K562 (cell line): ENCODE results near the gene FOXN3. TPM values are rescaled to one million over a fixed set of nuclear protein-coding genes. Genes with fewer than 3 reads are reported as not detected.

Experiments used
- ATAC-seq: fragments of 200-7000 bp; cut with Tn5 transposase; 3 replicates; pipeline ENCODE4 v1.9.1; 2020; ENCODE audit warnings: moderate library complexity
- BruUV-seq: library from RNA; stranded (reverse); fragments of 400-500 nt; replicated peaks from 2 replicates; lab custom pipeline; 2021; lab: Mats Ljungman, UMichigan
- CTCF ChIA-PET: fragments of 300-600 bp; formaldehyde crosslinking; extraction: SDS; loops from one replicate; lab custom pipeline; 2021; ENCODE audit warnings: low intra/inter-chr PET ratio; lab: Yijun Ruan, JAX
- POLR2A ChIA-PET: fragments of 300-600, 350-650 bp; sonication (Branson Sonifier 250); formaldehyde crosslinking; extraction: SDS; loops from one replicate; lab custom pipeline; 2021; ENCODE audit warnings: antibody characterized with exemption, inconsistent platforms; lab: Yijun Ruan, JAX
- DNase-seq, 4 experiments: peaks; one replicate each; pipeline versions ENCODE4 v3.0.0 to v3.0.0-alpha.2; 2011 to 2018; ENCODE audit warnings: low spot score in 3 of 4, mixed read lengths in 3 of 4; ENCODE audit errors: extremely low read depth in 1 of 4
- FAIRE-seq: peaks from 2 replicates; lab custom pipeline; 2011; peaks lifted over from hg19 to GRCh38; lab: Jason Lieb, UNC
- H2AFZ ChIP-seq: 2 replicates; pipeline ENCODE4 v1.6.0; 2011; ENCODE audit warnings: low read depth, low read length, control low read depth, inconsistent platforms
- H3K27ac ChIP-seq: fragments of 200-600 bp; 3 replicates; pipeline ENCODE4 v1.8.0; 2011; ENCODE audit warnings: low read depth, mild to moderate bottlenecking, control low read depth, inconsistent platforms, low read length, moderate library complexity, mixed read lengths; ENCODE audit errors: extremely low read depth
- H3K27me3 ChIP-seq, 2 experiments: fragments of 300-600 bp in 1 of 2; 2 replicates in 1 of 2; 3 replicates in 1 of 2; pipeline versions ENCODE4 v1.6.0 to v1.8.0; 2011; ENCODE audit warnings: inconsistent platforms in 2 of 2, low read length in 2 of 2, mild to moderate bottlenecking in 1 of 2, mixed read lengths in 1 of 2, moderate library complexity in 1 of 2; ENCODE audit not compliant: control insufficient read depth in 2 of 2, insufficient read depth in 2 of 2
- H3K36me3 ChIP-seq: fragments of 300-600 bp; 3 replicates; pipeline ENCODE4 v1.8.0; 2011; ENCODE audit warnings: mild to moderate bottlenecking, low read length, inconsistent platforms; ENCODE audit not compliant: control insufficient read depth, insufficient read depth
- H3K4me1 ChIP-seq, 2 experiments: fragments of 200-600 bp in 1 of 2; replicated peaks in 1 of 2; 2 replicates in 1 of 2; 3 replicates in 1 of 2; pipeline versions ENCODE4 v1.5.1 to v1.8.0; 2011; ENCODE audit warnings: inconsistent platforms in 2 of 2, low read length in 2 of 2, mild to moderate bottlenecking in 1 of 2, mixed read lengths in 1 of 2, moderate library complexity in 1 of 2; ENCODE audit not compliant: control insufficient read depth in 2 of 2, insufficient read depth in 2 of 2
- H3K4me2 ChIP-seq: 2 replicates; pipeline ENCODE4 v1.6.1; 2011; ENCODE audit warnings: low read length, control low read depth, inconsistent platforms, mixed read lengths; ENCODE audit not compliant: insufficient read depth
- H3K4me3 ChIP-seq: fragments of 200-600 bp; sonication (generic), shearing (Covaris generic); 2 replicates; pipeline ENCODE4 v1.5.1; 2016; ENCODE audit warnings: control low read depth, inconsistent platforms
- H3K79me2 ChIP-seq: fragments of 200-600 bp; 3 replicates; pipeline ENCODE4 v1.8.0; 2011; ENCODE audit warnings: low read length, inconsistent platforms; ENCODE audit not compliant: control insufficient read depth, insufficient read depth
- H3K9ac ChIP-seq, 2 experiments: 2 replicates each; pipeline versions ENCODE4 v1.6.0 to v1.6.1; 2011; ENCODE audit warnings: low read depth in 2 of 2, low read length in 2 of 2, control low read depth in 1 of 2, inconsistent platforms in 1 of 2, mild to moderate bottlenecking in 1 of 2, mixed read lengths in 1 of 2; ENCODE audit not compliant: insufficient read depth in 1 of 2
- H3K9me1 ChIP-seq: one replicate; pipeline ENCODE4 v1.6.0; 2011; ENCODE audit warnings: inconsistent platforms, mild to moderate bottlenecking, low read length, moderate library complexity; ENCODE audit not compliant: control insufficient read depth, insufficient read depth
- H3K9me3 ChIP-seq: replicated peaks from 2 replicates; pipeline ENCODE4 v1.5.1; 2011; ENCODE audit warnings: low read depth, low read length, inconsistent platforms; ENCODE audit not compliant: control insufficient read depth, insufficient read depth
- H4K20me1 ChIP-seq: replicated peaks from 2 replicates; pipeline ENCODE4 v1.6.1; 2011; ENCODE audit warnings: low read length, inconsistent platforms, mixed read lengths; ENCODE audit not compliant: control insufficient read depth, insufficient read depth
- CBX1 ChIP-seq: sonication (generic); IDR thresholded peaks from 2 replicates; pipeline ENCODE4 v1.6.1; 2016; ENCODE audit warnings: antibody characterized with exemption, low read depth, mild to moderate bottlenecking
- RAD51 ChIP-seq: fragments of 450-650 bp; IDR thresholded peaks from 2 replicates; pipeline ENCODE4 v1.7.1; 2016; ENCODE audit warnings: low read depth, mild to moderate bottlenecking, borderline replicate concordance
- WGBS: fragments of 100-300 bp; shearing (Covaris generic); methylation state at CpG from one replicate; pipeline ENCODE4 v1.1.6; 2016; ENCODE audit warnings: low coverage, mixed read lengths; ENCODE audit not compliant: insufficient coverage; ENCODE audit errors: missing lambda C conversion rate; 5-methylcytosine and 5-hydroxymethylcytosine counted together
- in situ Hi-C: fragments of 300-500 bp; cut with MboI; formaldehyde crosslinking; loops from 4 replicates; pipeline ENCODE4 v1.15.0; 2018; ENCODE audit warnings: inconsistent platforms, mixed read lengths
- intact Hi-C: fragments of 100-400 bp; cut with micrococcal nuclease; formaldehyde crosslinking; loops from 2 replicates; pipeline ENCODE4 v1.14.2; 2022
- polyA plus RNA-seq, 8 experiments: library from polyadenylated mRNA; depleted of rRNA in 4 of 8; stranded (reverse) in 5 of 8; unstranded in 3 of 8; fragments of >200 nt; fragmentation: Nextera tagmentation in 2 of 8; fragmentation: Illumina TruSeq in 1 of 8; extraction: Ambion mirVana in 2 of 8; extraction: Trizol in 1 of 8; gene quantifications; 2 replicates each; pipeline versions ENCODE4 v1.2.1 to v1.2.3, GENCODE V29; 2011 to 2014; ENCODE audit warnings: inconsistent platforms in 1 of 8, missing spikeins in 1 of 8
- total RNA-seq, 7 experiments: library from RNA; depleted of rRNA in 6 of 7; stranded (reverse); fragments of >200 nt in 6 of 7; fragmentation: Illumina TruSeq in 2 of 7; extraction: Trizol in 2 of 7; gene quantifications; 2 replicates each; pipeline versions ENCODE4 v1.2.1 to v1.2.3, GENCODE V29; 2011 to 2021; ENCODE audit warnings: low replicate concordance in 1 of 7
- TF ChIP-seq, protein P1 (sequence below): fragments of 450-650 bp; formaldehyde crosslinking; IDR thresholded peaks from 2 replicates; pipeline ENCODE4 v1.4.0; 2020; ENCODE audit warnings: mild to moderate bottlenecking, mixed read lengths
- TF ChIP-seq, protein P2 (sequence below): sonication (generic); formaldehyde crosslinking; IDR thresholded peaks from 2 replicates; pipeline ENCODE4 v1.5.0; 2020; ENCODE audit warnings: missing genetic modification reagents

The FOXN3 gene
- total and polyA plus RNA-seq, 9 of the 15 experiments (the other 6 are each of a cell fraction or from before 2014, with no cell fraction given): 0.07 to 1.3 (median 0.40) TPM

GRCh38 chr14:89402363-89402762 lies 14.7 kb downstream of the FOXN3 start:
- no peak for TF ChIP-seq CBX1
- TF ChIP-seq, protein P1, sequence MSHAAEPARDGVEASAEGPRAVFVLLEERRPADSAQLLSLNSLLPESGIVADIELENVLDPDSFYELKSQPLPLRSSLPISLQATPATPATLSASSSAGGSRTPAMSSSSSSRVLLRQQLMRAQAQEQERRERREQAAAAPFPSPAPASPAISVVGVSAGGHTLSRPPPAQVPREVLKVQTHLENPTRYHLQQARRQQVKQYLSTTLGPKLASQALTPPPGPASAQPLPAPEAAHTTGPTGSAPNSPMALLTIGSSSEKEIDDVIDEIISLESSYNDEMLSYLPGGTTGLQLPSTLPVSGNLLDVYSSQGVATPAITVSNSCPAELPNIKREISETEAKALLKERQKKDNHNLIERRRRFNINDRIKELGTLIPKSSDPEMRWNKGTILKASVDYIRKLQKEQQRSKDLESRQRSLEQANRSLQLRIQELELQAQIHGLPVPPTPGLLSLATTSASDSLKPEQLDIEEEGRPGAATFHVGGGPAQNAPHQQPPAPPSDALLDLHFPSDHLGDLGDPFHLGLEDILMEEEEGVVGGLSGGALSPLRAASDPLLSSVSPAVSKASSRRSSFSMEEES: peak; percentile 76
- TF ChIP-seq RAD51: 0 out of 2 replicates have a peak, but pooled peaks have one; percentile 23
- TF ChIP-seq, protein P2, sequence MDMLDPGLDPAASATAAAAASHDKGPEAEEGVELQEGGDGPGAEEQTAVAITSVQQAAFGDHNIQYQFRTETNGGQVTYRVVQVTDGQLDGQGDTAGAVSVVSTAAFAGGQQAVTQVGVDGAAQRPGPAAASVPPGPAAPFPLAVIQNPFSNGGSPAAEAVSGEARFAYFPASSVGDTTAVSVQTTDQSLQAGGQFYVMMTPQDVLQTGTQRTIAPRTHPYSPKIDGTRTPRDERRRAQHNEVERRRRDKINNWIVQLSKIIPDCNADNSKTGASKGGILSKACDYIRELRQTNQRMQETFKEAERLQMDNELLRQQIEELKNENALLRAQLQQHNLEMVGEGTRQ (CRISPR knock-in tag): peak; percentile 29; the same call in 1 of the 2 replicates
- DNase-seq (no peak), ATAC-seq (no peak), FAIRE-seq (no peak)
- intact Hi-C loops: no loop called here
- H3K27ac ChIP-seq: no peak overlapping the region
- ChIA-PET POLR2A (no interaction called here), CTCF (no interaction called here)
- peaks cover 0 to 9% of the 10 kb centered on the region in 2 experiments; a peak in 1 of 5 replicates for H3K27me3 ChIP-seq
- no peaks in the 10 kb centered on the region for H3K36me3 ChIP-seq
- no peak overlapping the region for H3K4me2 ChIP-seq
- H4K20me1 ChIP-seq: no peaks in the 10 kb centered on the region; the same call in 1 of the 2 replicates
- in situ Hi-C loops: no loop called here
- H3K9me1 ChIP-seq: no peaks in the 10 kb centered on the region
- WGBS: 37% methylated on average over 3 of the region's 3 CpGs
- no peak overlapping the region for H3K4me3 ChIP-seq
- BruUV-seq: no TSS peak
- H3K9ac ChIP-seq: no peak overlapping the region
- no peaks in the 10 kb centered on the region for H3K79me2 ChIP-seq
- no peaks in the 10 kb centered on the region for H3K9me3 ChIP-seq
- no peak overlapping the region for H2AFZ ChIP-seq
- H3K4me1 ChIP-seq: no peaks in the 10 kb centered on the region
